Spleen (tissue), 11 donors: Measurements from ENCODE around the gene SLC39A11. TPM values are rescaled to one million over a fixed set of nuclear protein-coding genes. Genes with fewer than 3 reads are reported as not detected.

Experiments used
- DNase-seq: peaks from one replicate; pipeline ENCODE4 v3.0.0-alpha.2; 2020
- H3K27ac ChIP-seq, 8 donors: fragments of 200-600 bp; sonication (generic) in 7 of 8; 1 replicate in 4 of 8; 2 replicates in 4 of 8; pipeline versions ENCODE4 v1.5.0 to v1.8.0; 2016 to 2021; ENCODE audit warnings: inconsistent platforms in 4 of 8, mild to moderate bottlenecking in 4 of 8, moderate library complexity in 1 of 8
- H3K27me3 ChIP-seq, 7 donors: fragments of 200-600 bp; sonication (generic) in 6 of 7; replicated peaks in 1 of 7; 1 replicate in 4 of 7; 2 replicates in 3 of 7; pipeline versions ENCODE4 v1.5.0 to v1.8.0; 2016 to 2021; ENCODE audit warnings: inconsistent platforms in 3 of 7, mild to moderate bottlenecking in 1 of 7
- H3K36me3 ChIP-seq, 6 donors: fragments of 200-600 bp; sonication (generic) in 5 of 6; 1 replicate in 4 of 6; 2 replicates in 2 of 6; pipeline versions ENCODE4 v1.5.0 to v1.8.0; 2016 to 2021; ENCODE audit warnings: inconsistent platforms in 2 of 6
- H3K4me1 ChIP-seq, 6 donors: fragments of 200-600 bp; sonication (generic) in 5 of 6; 1 replicate in 3 of 6; 2 replicates in 3 of 6; pipeline versions ENCODE4 v1.5.0 to v1.8.0; 2016 to 2021; ENCODE audit warnings: inconsistent platforms in 3 of 6
- H3K4me3 ChIP-seq, 8 donors: fragments of 200-600 bp; sonication (generic) in 7 of 8; 1 replicate in 4 of 8; 2 replicates in 4 of 8; pipeline versions ENCODE4 v1.5.0 to v1.8.0; 2016 to 2021; ENCODE audit warnings: inconsistent platforms in 4 of 8, mild to moderate bottlenecking in 4 of 8, moderate library complexity in 2 of 8
- H3K9me3 ChIP-seq, 8 donors: fragments of 200-600 bp; sonication (generic) in 7 of 8; 1 replicate in 4 of 8; 2 replicates in 4 of 8; pipeline versions ENCODE4 v1.5.0 to v1.8.0; 2016 to 2021; ENCODE audit warnings: inconsistent platforms in 4 of 8
- POLR2A ChIP-seq, 3 donors: fragments of 450-650 bp; IDR thresholded peaks; one replicate each; pipeline ENCODE4 v1.5.1; 2017; ENCODE audit warnings: antibody characterized with exemption in 3 of 3, mild to moderate bottlenecking in 1 of 3
- POLR2AphosphoS5 ChIP-seq, 3 donors: sonication (generic); formaldehyde crosslinking; IDR thresholded peaks; one replicate each; pipeline ENCODE4 v1.5.1; 2017; ENCODE audit warnings: antibody characterized with exemption in 3 of 3
- WGBS, 5 donors: extraction: QIAGEN DNeasy Blood & Tissue Kit in 3 of 5; methylation state at CpG; one replicate each; pipeline versions ENCODE4 v1.1.5 to v1.1.7; 2013 to 2018; 5-methylcytosine and 5-hydroxymethylcytosine counted together
- intact Hi-C: fragments of 100-400 bp; cut with DNase I; formaldehyde crosslinking; loops from one replicate; pipeline ENCODE4 v1.15.0; 2023; ENCODE audit warnings: low total_unique reads
- polyA plus RNA-seq, 3 donors: library from polyadenylated mRNA; stranded (reverse); fragments of 200-250 nt; gene quantifications; one replicate each; pipeline ENCODE4 v1.2.1, GENCODE V29; 2013
- total RNA-seq, 7 donors: library from RNA; depleted of rRNA in 3 of 7; stranded (reverse); fragments of >200 nt in 3 of 7; fragmentation: NEBNext Ultra II Directional in 4 of 7; extraction: Animal tissue kit (Norgen Biotek cat#: 25700) in 4 of 7; gene quantifications; one replicate each; pipeline versions ENCODE4 v1.1.0 to v1.2.1, GENCODE V29; 2016 to 2021
- TF ChIP-seq, protein P1 (sequence below), 11 experiments: fragments of 200-600 bp in 7 of 11; fragments of 450-650 bp in 4 of 11; sonication (generic) in 4 of 11; IDR thresholded peaks in 8 of 11; conservative IDR thresholded peaks in 3 of 11; 1 replicate in 7 of 11; 2 replicates in 4 of 11; pipeline versions ENCODE4 v1.4.0 to v1.8.0; 2016 to 2021; ENCODE audit warnings: antibody characterized with exemption in 11 of 11, inconsistent platforms in 4 of 11, mild to moderate bottlenecking in 1 of 11
- donor health status: healthy with polysubstance abuse.
- donor health status: DM: no; HTN: no; CAD: no; lungs with moderate emphysema.
- donor health status: DM: no; HTN: no; CAD: no.
- donor health status: Bipolar disorder and iron deficiency.
- donor health status: healthy.
- donor health status: DM: no; HTN: no; CAD: no.
- donor health status: DM: yes; HTN: yes; CAD: no.

The SLC39A11 gene
- total and polyA plus RNA-seq, 10 donors = 4.1 to 45.2 (median 27.8) TPM

DNA sequence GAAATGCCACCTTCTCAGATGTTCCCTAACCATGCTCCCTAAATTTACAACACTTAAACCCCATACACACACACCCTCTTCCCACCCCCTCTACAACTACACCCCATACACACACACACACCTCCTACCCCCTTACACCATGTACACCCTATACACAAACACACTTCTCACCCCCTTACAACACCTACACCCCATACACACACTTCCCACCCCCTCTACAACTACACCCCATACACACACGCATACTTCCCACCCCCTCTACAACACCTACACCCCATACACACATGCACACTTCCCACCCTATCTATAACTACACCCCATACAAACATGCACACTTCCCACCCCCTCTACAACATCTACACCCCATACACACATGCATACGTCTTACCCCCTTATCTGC lies 172.0 kb downstream of the SLC39A11 start:
- no peak for DNase-seq
- intact Hi-C loops = no loop called here
- peaks cover 0 to 50% (median 0%) of the 10 kb centered on the region in 6 donors for H3K36me3 ChIP-seq
- TF ChIP-seq, protein P1, sequence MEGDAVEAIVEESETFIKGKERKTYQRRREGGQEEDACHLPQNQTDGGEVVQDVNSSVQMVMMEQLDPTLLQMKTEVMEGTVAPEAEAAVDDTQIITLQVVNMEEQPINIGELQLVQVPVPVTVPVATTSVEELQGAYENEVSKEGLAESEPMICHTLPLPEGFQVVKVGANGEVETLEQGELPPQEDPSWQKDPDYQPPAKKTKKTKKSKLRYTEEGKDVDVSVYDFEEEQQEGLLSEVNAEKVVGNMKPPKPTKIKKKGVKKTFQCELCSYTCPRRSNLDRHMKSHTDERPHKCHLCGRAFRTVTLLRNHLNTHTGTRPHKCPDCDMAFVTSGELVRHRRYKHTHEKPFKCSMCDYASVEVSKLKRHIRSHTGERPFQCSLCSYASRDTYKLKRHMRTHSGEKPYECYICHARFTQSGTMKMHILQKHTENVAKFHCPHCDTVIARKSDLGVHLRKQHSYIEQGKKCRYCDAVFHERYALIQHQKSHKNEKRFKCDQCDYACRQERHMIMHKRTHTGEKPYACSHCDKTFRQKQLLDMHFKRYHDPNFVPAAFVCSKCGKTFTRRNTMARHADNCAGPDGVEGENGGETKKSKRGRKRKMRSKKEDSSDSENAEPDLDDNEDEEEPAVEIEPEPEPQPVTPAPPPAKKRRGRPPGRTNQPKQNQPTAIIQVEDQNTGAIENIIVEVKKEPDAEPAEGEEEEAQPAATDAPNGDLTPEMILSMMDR (IDR thresholded peaks at IDR 0.05 in 8 of 11, conservative IDR thresholded peaks at IDR 0.05 in 3 of 11) = no peak
- TF ChIP-seq POLR2A (IDR thresholded peaks at IDR 0.05) (no peak), POLR2AphosphoS5 (IDR thresholded peaks at IDR 0.05) (no peak)
- H3K27me3 ChIP-seq = no peaks in the 10 kb centered on the region
- no peaks in the 10 kb centered on the region for H3K9me3 ChIP-seq
- H3K4me1 ChIP-seq = no peaks in the 10 kb centered on the region
- no peak overlapping the region for H3K4me3 ChIP-seq
- 91 to 100% (median 94%) methylated on average over 2 of the region's 2 CpGs for WGBS, 5 donors
- no peak overlapping the region for H3K27ac ChIP-seq

DNA sequence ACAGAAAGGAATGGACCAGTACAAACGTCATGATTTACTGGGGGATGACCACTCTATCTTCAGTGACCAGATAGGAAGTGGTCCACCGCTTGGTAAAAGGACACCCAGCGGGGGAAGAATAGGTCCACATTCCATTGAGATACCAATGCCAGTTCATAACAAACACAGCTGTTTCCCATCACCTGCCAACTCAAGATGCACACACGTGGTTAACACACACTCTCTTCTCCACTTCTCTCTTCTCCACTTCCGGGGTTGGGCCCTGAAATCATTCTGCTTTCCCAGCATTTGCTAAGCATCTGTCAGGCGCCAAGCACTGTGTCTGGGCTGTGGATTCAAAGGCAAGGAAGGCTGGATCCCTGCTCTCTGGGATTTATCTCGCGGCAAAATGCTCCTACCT lies 175.5 kb downstream of the SLC39A11 start:
- 80 to 89% (median 85%) methylated on average over 8 of the region's 8 CpGs for WGBS, 5 donors
- TF ChIP-seq POLR2AphosphoS5 (IDR thresholded peaks at IDR 0.05) = no peak
- TF ChIP-seq, protein P1 (IDR thresholded peaks at IDR 0.05 in 8 of 11, conservative IDR thresholded peaks at IDR 0.05 in 3 of 11) = no peak
- TF ChIP-seq POLR2A (IDR thresholded peaks at IDR 0.05) = no peak
- Histone ChIP-seq H3K4me1 (no peaks in the 10 kb centered on the region), H3K27me3 (no peaks in the 10 kb centered on the region), H3K9me3 (no peaks in the 10 kb centered on the region), H3K27ac (no peak overlapping the region), H3K36me3 (peaks cover 0 to 49% (median 0%) of the 10 kb centered on the region in 6 donors), H3K4me3 (no peak overlapping the region)
- intact Hi-C loops = no loop called here
- DNase-seq = no peak

DNA sequence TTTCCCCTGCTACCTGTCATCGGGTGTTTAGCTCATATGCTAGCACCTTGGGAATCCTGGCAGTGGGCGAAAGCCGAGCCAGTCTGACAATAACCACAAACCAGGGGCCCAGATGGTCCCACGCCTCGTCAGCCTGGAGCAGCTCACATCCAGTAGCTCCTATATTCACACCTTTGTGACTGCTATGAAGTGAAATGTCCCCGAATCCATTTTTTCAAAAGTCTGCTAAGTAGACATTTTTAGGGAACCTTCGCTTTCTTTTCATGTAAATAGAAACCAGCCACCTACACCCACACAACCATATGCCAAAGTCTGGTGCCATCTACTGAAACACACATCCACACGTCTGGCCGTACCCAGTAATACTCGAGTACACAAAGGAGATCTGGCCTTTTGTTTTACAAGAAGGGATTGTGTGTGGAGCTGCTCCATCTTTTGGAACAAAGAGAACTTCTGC lies 176.8 kb downstream of the SLC39A11 start:
- H3K27ac ChIP-seq = no peak overlapping the region
- H3K9me3 ChIP-seq = no peaks in the 10 kb centered on the region
- DNase-seq = no peak
- no peak overlapping the region for H3K4me3 ChIP-seq
- 91 to 99% (median 95%) methylated on average over 10 of the region's 10 CpGs for WGBS, 5 donors
- TF ChIP-seq, protein P1 (IDR thresholded peaks at IDR 0.05 in 8 of 11, conservative IDR thresholded peaks at IDR 0.05 in 3 of 11) = no peak
- no peak for TF ChIP-seq POLR2A (IDR thresholded peaks at IDR 0.05)
- no peaks in the 10 kb centered on the region for H3K4me1 ChIP-seq
- peaks cover 0 to 52% (median 0%) of the 10 kb centered on the region in 6 donors for H3K36me3 ChIP-seq
- intact Hi-C loops = no loop called here
- H3K27me3 ChIP-seq = no peaks in the 10 kb centered on the region

DNA sequence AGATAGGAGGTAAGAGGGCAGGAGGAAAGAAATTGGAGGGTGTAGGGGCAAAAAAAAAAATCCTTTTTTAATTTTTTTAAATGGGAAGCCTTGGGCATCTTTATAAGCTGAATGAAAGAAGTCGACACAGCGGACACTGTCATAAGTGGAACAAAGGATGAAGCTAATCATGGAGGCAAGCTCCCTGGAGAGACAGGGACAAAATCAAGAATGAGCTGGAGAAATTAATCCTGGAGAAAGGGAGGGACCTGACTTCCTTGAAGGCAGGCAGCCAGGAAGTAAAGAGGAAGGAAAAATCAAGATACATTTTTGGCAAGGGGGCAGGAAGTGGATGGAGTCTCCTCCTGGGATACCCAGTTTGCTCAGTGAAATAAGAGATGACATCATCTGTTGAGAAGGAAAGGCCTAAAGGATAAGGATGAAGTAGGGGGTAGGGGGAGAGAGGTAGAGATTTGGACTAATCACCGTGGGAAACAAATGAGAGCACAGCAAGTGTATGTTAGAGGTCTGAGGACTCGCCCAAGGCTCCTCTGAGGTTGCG lies 179.3 kb downstream of the SLC39A11 start:
- TF ChIP-seq POLR2A (IDR thresholded peaks at IDR 0.05) = no peak
- TF ChIP-seq POLR2AphosphoS5 (IDR thresholded peaks at IDR 0.05) = no peak
- TF ChIP-seq, protein P1 (IDR thresholded peaks at IDR 0.05 in 8 of 11, conservative IDR thresholded peaks at IDR 0.05 in 3 of 11) = no peak
- H3K27ac ChIP-seq = no peak overlapping the region
- peaks cover 0 to 67% (median 0%) of the 10 kb centered on the region in 6 donors for H3K36me3 ChIP-seq
- intact Hi-C loops = no loop called here
- no peaks in the 10 kb centered on the region for H3K9me3 ChIP-seq
- no peaks in the 10 kb centered on the region for H3K4me1 ChIP-seq
- DNase-seq = no peak
- no peak overlapping the region for H3K4me3 ChIP-seq
- 88 to 92% (median 89%) methylated on average over 5 of the region's 5 CpGs for WGBS, 5 donors
- H3K27me3 ChIP-seq = no peaks in the 10 kb centered on the region
